Thoracic aorta (tissue), 2 donors: ENCODE measurements around the gene ARHGAP35. TPM values are rescaled to one million over a fixed set of nuclear protein-coding genes. Genes with fewer than 3 reads are reported as not detected.
"Not testable (repeated sequence)": the region's sequence is repeated elsewhere in the genome, so short reads cannot be mapped to it uniquely, and the experiment has no call there.

Experiments used
- ATAC-seq: fragments of 150-250 bp; one replicate; pipeline ENCODE4 v1.8.0; 2017; ENCODE audit warnings: low read depth; ENCODE audit not compliant: insufficient number of reproducible peaks, low FRiP score
- DNase-seq: peaks from one replicate; pipeline ENCODE4 v3.0.0-alpha.2; 2020; ENCODE audit warnings: low spot score
- H3K27ac ChIP-seq, 2 donors: fragments of 200-600 bp; sonication (generic); 1 replicate in 1 of 2; 2 replicates in 1 of 2; pipeline ENCODE4 v1.5.1; 2016; ENCODE audit warnings: mild to moderate bottlenecking in 2 of 2, moderate library complexity in 2 of 2
- H3K27me3 ChIP-seq: fragments of 200-600 bp; sonication (generic); replicated peaks from 2 replicates; pipeline ENCODE4 v1.6.0; 2016; ENCODE audit warnings: mild to moderate bottlenecking; ENCODE audit not compliant: insufficient read depth
- H3K36me3 ChIP-seq: fragments of 200-600 bp; sonication (generic); one replicate; pipeline ENCODE4 v1.5.1; 2016
- H3K4me1 ChIP-seq, 2 donors: fragments of 200-600 bp; sonication (generic); 1 replicate in 1 of 2; 2 replicates in 1 of 2; pipeline versions ENCODE4 v1.5.1 to v1.6.0; 2016; ENCODE audit warnings: low read depth in 2 of 2, mild to moderate bottlenecking in 1 of 2; ENCODE audit not compliant: control insufficient read depth in 1 of 2
- H3K4me3 ChIP-seq: fragments of 200-600 bp; sonication (generic); 2 replicates; pipeline ENCODE4 v1.5.1; 2016; ENCODE audit warnings: mild to moderate bottlenecking
- H3K9me3 ChIP-seq: fragments of 200-600 bp; sonication (generic); 2 replicates; pipeline ENCODE4 v1.5.1; 2016
- total RNA-seq, 2 donors: library from RNA; depleted of rRNA; stranded (reverse); fragments of >200 nt; gene quantifications; one replicate each; pipeline versions ENCODE4 v1.1.0 to v1.2.3, GENCODE V29; 2016
- TF ChIP-seq, protein P1 (sequence below): fragments of 200-600 bp; sonication (generic); IDR thresholded peaks from one replicate; pipeline ENCODE4 v1.5.1; 2019; ENCODE audit warnings: antibody characterized with exemption

The ARHGAP35 gene
- total RNA-seq, 2 donors from 2014 or later = 42.9 to 51.1 TPM

DNA sequence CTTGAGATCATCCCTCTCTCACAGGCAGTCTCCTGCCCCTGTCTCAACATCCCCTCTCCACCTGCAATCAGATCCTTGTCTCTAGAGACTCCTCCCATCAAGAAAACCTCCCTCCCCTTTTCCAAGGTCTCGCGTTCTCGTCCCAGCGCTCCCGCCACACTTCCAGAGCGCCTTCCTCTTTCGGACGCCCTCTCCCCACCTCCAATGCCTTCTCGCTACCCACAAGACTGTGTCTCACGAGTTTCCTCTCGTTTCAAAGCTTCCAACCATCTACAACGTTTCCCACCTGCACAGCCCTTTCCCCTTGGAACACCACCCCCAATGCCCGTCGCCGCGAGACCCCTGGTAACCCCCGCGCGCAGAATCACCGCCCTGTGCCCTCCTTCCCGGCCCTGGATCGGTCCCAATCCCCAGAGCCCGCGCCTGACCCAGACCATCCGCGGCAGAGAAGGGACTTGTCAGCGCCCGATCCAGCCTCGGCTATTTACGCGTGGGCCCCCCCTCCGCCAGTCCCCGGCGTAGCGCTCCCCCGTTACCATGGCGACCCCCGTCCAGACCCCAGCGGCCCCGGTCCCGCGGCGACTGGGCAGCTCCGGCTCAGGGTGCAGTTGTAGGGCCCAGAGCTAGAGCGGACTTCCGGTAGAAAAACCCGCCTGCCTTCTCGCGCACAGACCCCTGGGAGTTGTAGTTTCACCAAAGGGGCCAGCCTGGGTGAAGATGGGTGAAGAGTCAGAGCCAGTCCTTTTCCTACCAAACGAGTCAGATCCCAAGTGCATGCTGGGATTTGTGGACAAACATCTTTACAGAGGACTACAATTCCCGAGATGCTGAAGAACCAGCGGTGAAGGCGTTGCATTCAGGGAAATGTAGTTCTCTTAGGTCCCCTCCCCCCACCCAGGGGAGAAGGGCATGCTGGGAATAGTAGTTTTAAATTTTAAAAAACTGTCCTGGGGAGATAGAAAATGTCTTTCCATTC lies 10.3 kb upstream of the ARHGAP35 start, which contains the start of gene AP2S1:
AP2S1 (minus strand) TSS at position 619 of the 976 bp plus-strand sequence; CDS start at position 539, 80 bp downstream.
- TF ChIP-seq, protein P1, sequence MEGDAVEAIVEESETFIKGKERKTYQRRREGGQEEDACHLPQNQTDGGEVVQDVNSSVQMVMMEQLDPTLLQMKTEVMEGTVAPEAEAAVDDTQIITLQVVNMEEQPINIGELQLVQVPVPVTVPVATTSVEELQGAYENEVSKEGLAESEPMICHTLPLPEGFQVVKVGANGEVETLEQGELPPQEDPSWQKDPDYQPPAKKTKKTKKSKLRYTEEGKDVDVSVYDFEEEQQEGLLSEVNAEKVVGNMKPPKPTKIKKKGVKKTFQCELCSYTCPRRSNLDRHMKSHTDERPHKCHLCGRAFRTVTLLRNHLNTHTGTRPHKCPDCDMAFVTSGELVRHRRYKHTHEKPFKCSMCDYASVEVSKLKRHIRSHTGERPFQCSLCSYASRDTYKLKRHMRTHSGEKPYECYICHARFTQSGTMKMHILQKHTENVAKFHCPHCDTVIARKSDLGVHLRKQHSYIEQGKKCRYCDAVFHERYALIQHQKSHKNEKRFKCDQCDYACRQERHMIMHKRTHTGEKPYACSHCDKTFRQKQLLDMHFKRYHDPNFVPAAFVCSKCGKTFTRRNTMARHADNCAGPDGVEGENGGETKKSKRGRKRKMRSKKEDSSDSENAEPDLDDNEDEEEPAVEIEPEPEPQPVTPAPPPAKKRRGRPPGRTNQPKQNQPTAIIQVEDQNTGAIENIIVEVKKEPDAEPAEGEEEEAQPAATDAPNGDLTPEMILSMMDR = no peak
- Histone ChIP-seq H3K4me3 (peak within 1 kb of the TSS; percentile 95), H3K27me3 (no peaks in the 10 kb centered on the region), H3K4me1 (peaks cover 6 to 16% of the 10 kb centered on the region in 2 donors), H3K27ac (peak within 1 kb of the TSS; percentile 84 to 89), H3K9me3 (no peaks in the 10 kb centered on the region), H3K36me3 (peaks cover 4% of the 10 kb centered on the region)
- peak; percentile 96 for DNase-seq
- ATAC-seq = peak; percentile 97

DNA sequence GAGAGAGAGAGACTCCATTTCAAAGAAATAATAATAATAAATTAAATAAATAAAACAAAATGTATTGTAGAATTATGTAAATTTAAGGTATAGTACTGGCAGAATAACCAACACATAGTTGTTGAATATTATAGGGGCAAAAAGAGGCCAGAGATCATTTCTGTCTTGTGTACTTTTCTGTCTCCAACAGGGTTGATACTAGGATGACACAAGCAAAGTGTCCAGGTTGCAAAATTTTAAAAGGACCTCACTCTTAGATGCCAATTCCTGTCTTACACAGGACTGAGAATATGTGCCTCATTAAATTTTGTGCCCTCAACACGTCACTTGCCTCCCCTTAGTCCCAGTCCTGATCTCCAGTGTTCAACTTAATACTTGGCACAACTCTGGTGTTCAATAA lies 8.0 kb upstream of the ARHGAP35 start:
- no peak overlapping the region for H3K4me3 ChIP-seq
- H3K27ac ChIP-seq = no peak overlapping the region
- no peaks in the 10 kb centered on the region for H3K9me3 ChIP-seq
- no peaks in the 10 kb centered on the region for H3K36me3 ChIP-seq
- H3K4me1 ChIP-seq = peaks cover 15 to 25% of the 10 kb centered on the region in 2 donors
- no peak for DNase-seq
- H3K27me3 ChIP-seq = no peaks in the 10 kb centered on the region
- ATAC-seq = no peak
- TF ChIP-seq, protein P1 = no peak

DNA sequence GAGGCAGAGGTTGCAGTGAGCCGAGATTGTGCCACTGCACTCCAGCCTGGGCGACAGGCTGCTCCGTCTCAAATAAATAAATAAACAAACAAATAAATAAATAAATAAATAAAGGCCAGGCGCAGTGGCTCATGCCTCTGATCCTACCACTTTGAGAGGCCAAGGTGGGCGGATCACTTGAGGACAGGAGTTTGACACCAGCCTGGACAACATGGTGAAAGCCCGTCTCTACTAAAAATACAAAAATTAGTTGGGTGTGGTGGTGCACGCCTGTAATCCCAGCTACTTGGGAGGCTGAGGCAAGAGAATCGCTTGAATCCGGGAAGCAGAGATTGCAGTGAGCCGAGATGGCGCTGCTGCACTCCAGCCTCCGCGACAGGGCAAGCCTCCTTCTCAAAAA lies 6.1 kb upstream of the ARHGAP35 start:
- ATAC-seq = not testable (repeated sequence)

DNA sequence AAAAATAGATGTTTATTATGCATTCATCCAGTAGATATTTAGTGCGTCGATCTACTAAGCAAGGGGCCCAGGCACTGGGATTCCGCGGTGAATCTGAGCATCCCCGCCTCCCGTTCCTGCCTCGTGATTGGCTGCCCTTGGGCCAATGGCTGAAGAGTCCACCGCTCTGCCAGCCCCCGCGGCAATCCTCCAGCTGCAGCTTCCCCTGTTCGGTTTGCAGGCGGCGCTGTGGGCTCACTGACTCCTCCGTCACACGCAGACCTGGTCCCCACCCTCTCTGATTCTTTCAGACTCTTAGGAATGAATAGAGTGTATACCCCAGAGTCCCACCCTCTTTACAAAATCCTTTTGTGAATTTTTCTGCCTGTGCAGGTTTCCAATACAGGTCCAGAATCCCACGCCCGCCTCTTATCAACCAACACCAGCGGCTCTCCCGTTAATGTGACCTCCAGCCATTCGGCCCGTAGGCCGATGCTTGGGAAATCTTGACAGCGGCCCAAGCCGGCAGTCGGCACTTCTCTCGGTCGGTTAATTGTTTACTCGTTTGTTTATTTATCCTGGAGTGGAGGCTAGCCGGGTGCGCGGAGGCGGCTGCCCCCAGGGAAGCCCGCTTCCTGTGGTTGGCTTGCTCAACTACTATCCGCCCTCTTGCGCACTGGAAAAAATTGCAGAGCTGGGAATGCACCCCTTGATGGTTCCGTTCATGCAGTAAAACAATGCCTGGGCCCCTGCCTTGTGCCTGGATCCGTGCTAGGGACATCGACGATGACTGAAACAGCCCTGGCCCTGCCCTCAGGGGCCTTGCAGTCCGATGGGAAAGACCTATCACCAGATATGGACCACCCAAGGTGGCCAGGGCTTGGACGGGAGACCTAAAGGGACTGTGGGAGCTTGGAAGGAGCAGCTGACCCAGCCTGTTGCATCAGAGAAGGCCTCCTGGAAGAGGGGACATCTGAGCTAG lies 4.5 kb upstream of the ARHGAP35 start:
- peak; percentile 85 for DNase-seq
- TF ChIP-seq, protein P1 = peak; percentile 72
- peak overlapping the region; percentile 88 to 91 for H3K27ac ChIP-seq
- peaks cover 18% of the 10 kb centered on the region in 2 donors for H3K4me1 ChIP-seq
- H3K4me3 ChIP-seq = peak overlapping the region; percentile 75
- H3K36me3 ChIP-seq = no peaks in the 10 kb centered on the region
- peak; percentile 14 for ATAC-seq
- H3K27me3 ChIP-seq = no peaks in the 10 kb centered on the region
- no peaks in the 10 kb centered on the region for H3K9me3 ChIP-seq

More for the DNA sequence above, 6.1 kb upstream of the ARHGAP35 start:
- peaks cover 19 to 21% of the 10 kb centered on the region in 2 donors for H3K4me1 ChIP-seq
- not testable (repeated sequence) for H3K36me3 ChIP-seq, H3K27me3 ChIP-seq, DNase-seq, H3K27ac ChIP-seq, H3K9me3 ChIP-seq, H3K4me3 ChIP-seq

DNA sequence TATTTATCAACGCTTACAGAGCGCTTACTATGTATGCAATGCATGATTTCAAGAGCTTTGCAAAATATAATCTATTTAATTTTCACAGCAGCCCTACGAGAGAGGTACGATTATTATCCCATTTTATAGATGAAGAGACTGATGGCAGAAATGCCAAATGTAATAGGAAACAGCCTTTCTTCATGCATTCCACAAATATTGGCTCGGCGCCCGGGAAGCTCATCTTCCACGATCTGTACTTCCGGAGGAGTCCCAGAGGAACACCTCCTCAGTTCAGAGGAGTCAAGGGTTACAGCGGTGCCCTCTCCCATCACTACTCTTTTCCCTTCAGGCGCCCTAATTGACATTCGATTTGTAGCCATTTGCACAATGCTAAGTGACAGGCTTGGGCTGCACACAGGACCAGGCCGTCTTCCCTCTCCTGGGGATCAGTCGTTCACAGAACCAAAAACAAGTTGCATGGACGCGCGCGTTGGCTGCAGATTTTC lies 1.1 kb upstream of the ARHGAP35 start:
- Histone ChIP-seq H3K36me3 (no peaks in the 10 kb centered on the region), H3K27ac (peak overlapping the region; percentile 65 to 98), H3K27me3 (no peaks in the 10 kb centered on the region), H3K9me3 (no peaks in the 10 kb centered on the region), H3K4me1 (peaks cover 38 to 45% of the 10 kb centered on the region in 2 donors), H3K4me3 (peak overlapping the region; percentile 97)
- DNase-seq (no peak), ATAC-seq (no peak)
- TF ChIP-seq, protein P1 = no peak
